ENCODE results near the gene DIAPH2. TPM values are rescaled to one million over a fixed set of nuclear protein-coding genes. Genes with fewer than 3 reads are reported as not detected.
"Not testable (repeated sequence)": the region's sequence is repeated elsewhere in the genome, so short reads cannot be mapped to it uniquely, and the experiment has no call there.

DIAPH2 gene
- total RNA-seq, 2 donors from 2014 or later, result 29.7 to 31.7 TPM

DNA sequence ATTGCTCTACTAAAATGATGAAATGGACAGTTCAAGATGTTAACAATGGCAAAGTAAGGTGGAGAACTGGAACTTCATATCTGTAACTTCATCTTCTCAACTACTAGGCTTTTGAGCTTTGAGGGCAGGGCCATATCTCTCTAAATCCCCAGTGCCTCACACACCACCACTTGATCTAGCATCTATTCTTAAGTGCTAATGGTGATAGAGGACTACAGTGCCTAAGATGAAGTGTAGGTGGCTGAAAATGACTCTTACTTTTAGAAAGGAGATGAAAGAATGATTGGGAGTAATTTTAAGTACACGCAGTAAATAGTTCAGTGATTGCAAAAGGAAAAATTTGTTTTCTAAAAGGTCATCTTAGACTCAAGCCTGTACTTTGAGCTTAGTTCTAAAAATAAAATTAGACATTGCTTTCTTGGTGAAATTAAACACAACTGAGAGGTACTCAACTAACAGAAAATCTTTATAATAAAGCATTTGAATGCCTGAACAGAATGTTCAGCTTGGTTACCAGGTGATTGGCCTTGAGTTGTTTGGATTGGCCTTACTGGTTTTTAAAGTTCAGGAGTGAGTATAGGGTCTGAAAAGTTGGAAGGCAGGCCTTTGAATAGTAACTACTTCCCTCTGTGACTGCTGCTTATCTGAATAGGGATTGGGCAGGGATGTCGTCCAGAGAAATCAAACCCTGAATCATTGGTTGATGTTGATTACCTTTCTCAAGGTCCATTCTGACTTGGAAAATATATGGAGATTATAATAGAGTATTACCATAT, 45.4 kb downstream of the DIAPH2 start:
- H3K4me3 Mint-ChIP-seq, result no peak overlapping the region
- H3K4me1 Mint-ChIP-seq (ENCODE audit: low read depth in 2 of 2), result peaks cover 6 to 15% of the 10 kb centered on the region in 2 donors
- no peaks in the 10 kb centered on the region for H3K27me3 Mint-ChIP-seq
- H3K36me3 Mint-ChIP-seq, result no peaks in the 10 kb centered on the region
- H3K27ac Mint-ChIP-seq, result no peak overlapping the region
- no peak for ATAC-seq
- peaks cover 3% of the 10 kb centered on the region for H3K9me3 Mint-ChIP-seq
- no peak for DNase-seq (ENCODE audit: low spot score)

DNA sequence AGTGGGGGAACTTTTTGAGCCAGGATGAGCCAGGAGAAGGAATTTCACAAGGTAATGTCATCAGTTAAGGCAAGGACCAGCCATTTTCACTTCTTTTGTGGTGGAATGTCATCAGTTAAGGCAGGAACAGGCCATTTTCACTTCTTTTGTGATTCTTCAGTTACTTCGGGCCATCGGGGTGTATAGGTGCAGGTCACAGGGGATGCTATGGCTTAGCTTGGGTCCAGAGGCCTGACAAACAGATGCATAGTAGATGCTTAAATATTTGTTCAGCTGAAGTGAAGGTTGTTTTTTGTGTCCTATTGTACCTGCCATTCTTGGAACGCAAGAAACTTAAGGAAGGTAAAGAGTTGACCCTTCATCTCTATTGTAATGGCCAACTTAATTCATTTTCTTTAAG, 46.4 kb downstream of the DIAPH2 start:
- not testable (repeated sequence) for ATAC-seq

DNA sequence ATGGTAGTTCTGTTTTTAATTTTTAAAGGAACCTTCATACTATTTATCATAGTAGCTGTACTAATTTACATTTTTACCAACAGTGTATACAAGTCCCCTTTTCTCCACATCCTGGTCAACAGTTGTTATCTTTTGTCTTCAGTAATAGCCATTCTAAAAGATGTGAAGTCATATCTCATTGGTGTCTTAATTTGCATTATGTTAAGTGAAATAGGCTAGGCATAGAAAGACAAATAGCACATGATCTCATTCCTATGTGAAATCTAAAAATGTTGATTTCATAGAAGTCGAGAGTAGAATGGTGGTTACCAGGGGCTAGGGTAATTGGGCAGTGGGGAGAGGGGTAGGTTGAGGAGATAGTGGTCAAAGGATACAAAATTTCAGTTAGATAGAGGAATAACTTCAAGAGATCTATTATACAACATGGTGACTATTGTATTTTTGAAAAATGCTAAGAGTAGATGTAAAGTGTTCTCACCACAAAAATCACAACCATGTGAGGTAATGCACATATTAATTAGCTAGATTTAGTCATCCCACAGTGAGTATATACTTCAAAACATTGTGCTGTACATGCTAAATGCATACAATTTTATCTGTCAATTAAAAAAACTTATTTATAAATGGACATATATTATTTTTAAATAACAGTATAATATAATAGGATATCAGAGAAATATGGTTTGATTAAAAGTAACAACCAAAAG, 58.9 kb downstream of the DIAPH2 start:
- DNase-seq (ENCODE audit: low spot score) (no peak), ATAC-seq (no peak)
- Mint-ChIP-seq H3K27me3 (no peaks in the 10 kb centered on the region), H3K4me1 (ENCODE audit: low read depth in 2 of 2) (no peaks in the 10 kb centered on the region), H3K9me3 (no peaks in the 10 kb centered on the region), H3K4me3 (no peak overlapping the region), H3K27ac (no peak overlapping the region), H3K36me3 (no peaks in the 10 kb centered on the region)

More for the DNA sequence above, 46.4 kb downstream of the DIAPH2 start:
- not testable (repeated sequence) for H3K27ac Mint-ChIP-seq; H3K9me3 Mint-ChIP-seq; DNase-seq (ENCODE audit: low spot score); H3K36me3 Mint-ChIP-seq; H3K4me3 Mint-ChIP-seq; H3K27me3 Mint-ChIP-seq
- peaks cover 6 to 15% of the 10 kb centered on the region in 2 donors for H3K4me1 Mint-ChIP-seq (ENCODE audit: low read depth in 2 of 2)

DNA sequence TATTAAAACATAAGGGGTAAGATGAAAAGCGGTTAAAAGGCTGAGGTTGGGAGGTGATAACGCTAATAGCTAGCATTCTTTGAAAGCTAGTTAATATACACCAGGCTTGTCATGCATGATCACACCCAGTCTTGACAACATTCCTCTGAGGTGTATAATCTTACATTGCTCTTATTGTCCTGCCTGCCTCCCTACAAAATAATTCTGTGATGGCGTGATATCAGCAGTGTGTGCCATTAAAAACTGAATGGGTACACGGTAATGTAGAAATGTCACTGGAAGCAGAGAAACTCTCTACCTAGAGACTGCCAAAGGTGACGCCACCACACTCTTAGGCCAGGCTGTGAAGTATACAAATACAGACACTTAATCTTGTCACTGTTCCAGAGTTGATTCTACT, 68.1 kb downstream of the DIAPH2 start:
- H3K27ac Mint-ChIP-seq, result no peak overlapping the region
- no peaks in the 10 kb centered on the region for H3K9me3 Mint-ChIP-seq
- H3K4me3 Mint-ChIP-seq, result no peak overlapping the region
- H3K27me3 Mint-ChIP-seq, result no peaks in the 10 kb centered on the region
- H3K36me3 Mint-ChIP-seq, result no peaks in the 10 kb centered on the region
- ATAC-seq, result no peak
- peaks cover 0 to 4% of the 10 kb centered on the region in 2 donors for H3K4me1 Mint-ChIP-seq (ENCODE audit: low read depth in 2 of 2)
- DNase-seq (ENCODE audit: low spot score), result no peak

DNA sequence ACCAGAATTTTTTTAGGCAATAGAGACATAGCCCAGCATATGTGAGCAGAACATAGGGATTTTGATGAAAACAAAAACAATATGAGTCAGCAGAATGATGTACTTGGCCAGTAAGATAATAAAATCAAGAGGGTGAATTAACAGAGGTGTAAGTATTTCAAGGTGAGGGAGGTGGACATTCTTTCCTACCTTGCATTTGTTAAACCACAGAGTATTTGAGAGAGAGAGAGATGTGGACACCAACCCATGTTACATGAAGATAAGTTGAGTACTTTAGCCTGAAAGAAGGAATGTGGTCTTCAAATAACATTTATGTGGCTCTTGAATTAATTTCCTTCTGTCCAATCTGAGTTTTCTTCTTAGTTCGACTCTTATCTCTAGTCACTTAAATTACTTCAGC, 68.6 kb downstream of the DIAPH2 start:
- Mint-ChIP-seq H3K4me1 (ENCODE audit: low read depth in 2 of 2) (peaks cover 0 to 4% of the 10 kb centered on the region in 2 donors), H3K9me3 (no peaks in the 10 kb centered on the region), H3K4me3 (no peak overlapping the region), H3K27me3 (no peaks in the 10 kb centered on the region), H3K27ac (no peak overlapping the region), H3K36me3 (no peaks in the 10 kb centered on the region)
- no peak for ATAC-seq
- DNase-seq (ENCODE audit: low spot score), result no peak

DNA sequence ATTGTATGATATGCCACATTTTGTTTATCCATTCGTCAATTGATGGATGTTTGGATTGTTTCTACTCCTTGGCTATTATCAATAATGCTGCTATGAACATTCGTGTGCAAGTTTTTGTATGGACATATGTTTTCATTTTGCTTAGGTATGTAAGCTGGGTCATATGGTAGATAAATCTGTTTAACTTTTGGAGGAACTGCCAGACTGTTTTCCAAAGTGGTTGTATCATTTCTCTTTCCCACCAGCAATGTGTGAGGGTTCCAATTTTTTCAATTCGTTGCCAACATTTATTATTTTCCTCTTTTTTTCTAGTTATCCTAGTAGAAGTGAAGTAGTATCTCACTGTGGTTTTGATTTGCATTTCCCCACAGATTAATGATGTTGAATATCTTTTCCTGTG, 71.8 kb downstream of the DIAPH2 start:
- H3K36me3 Mint-ChIP-seq, result no peaks in the 10 kb centered on the region
- ATAC-seq, result no peak
- no peak overlapping the region for H3K27ac Mint-ChIP-seq
- H3K4me3 Mint-ChIP-seq, result no peak overlapping the region
- peaks cover 0 to 4% of the 10 kb centered on the region in 2 donors for H3K4me1 Mint-ChIP-seq (ENCODE audit: low read depth in 2 of 2)
- H3K9me3 Mint-ChIP-seq, result no peaks in the 10 kb centered on the region
- peaks cover 0 to under 1% of the 10 kb centered on the region in 2 donors for H3K27me3 Mint-ChIP-seq
- no peak for DNase-seq (ENCODE audit: low spot score)

DNA sequence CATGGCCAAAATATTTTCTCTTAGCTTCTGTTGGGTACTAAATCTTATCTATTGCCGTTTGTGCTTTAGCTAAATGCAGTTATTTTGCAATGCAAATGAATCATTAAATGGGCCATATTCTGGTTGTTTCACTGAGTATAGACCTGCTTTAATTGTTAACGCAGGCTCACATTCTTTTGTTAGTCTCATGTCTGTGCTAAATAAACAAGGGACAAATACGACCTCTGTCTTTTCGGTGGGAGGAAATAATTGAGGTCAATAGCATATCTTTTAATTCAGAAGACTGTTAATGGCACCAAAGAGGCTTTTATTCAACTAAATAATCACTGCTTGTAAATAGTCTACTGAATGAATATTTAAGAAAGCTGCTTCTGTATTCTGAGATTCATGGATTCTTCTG, 76.9 kb downstream of the DIAPH2 start:
- H3K27ac Mint-ChIP-seq, result no peak overlapping the region

DNA sequence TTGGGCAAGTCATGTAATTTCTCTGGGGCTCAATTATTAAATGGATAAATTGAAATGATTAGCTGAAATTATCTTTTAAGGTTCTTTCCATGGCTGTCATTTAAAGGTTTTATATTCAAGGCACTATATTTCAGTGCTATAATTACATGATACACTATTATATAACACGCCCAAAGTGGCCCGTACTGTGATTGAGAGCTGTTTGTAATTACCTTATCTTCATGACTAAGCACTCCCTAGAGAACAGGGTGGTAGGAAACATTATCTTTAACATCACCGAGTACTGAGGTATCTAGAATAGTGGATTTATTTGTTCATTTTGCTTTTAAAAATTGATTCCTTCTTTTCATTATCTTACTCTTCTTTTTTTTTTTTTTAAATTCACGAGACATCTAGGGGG, 79.0 kb downstream of the DIAPH2 start:
- no peak overlapping the region for H3K4me3 Mint-ChIP-seq
- H3K4me1 Mint-ChIP-seq (ENCODE audit: low read depth in 2 of 2), result peaks cover 8 to 13% of the 10 kb centered on the region in 2 donors
- no peak for ATAC-seq
- no peaks in the 10 kb centered on the region for H3K9me3 Mint-ChIP-seq
- H3K27ac Mint-ChIP-seq, result no peak overlapping the region
- H3K27me3 Mint-ChIP-seq, result peaks cover 0 to 2% of the 10 kb centered on the region in 2 donors
- no peaks in the 10 kb centered on the region for H3K36me3 Mint-ChIP-seq
- DNase-seq (ENCODE audit: low spot score), result no peak

More for the DNA sequence above, 76.9 kb downstream of the DIAPH2 start:
- ATAC-seq, result no peak
- H3K36me3 Mint-ChIP-seq, result no peaks in the 10 kb centered on the region
- no peak for DNase-seq (ENCODE audit: low spot score)
- peaks cover 0 to 2% of the 10 kb centered on the region in 2 donors for H3K27me3 Mint-ChIP-seq
- peaks cover 8 to 13% of the 10 kb centered on the region in 2 donors for H3K4me1 Mint-ChIP-seq (ENCODE audit: low read depth in 2 of 2)
- H3K9me3 Mint-ChIP-seq, result no peaks in the 10 kb centered on the region
- H3K4me3 Mint-ChIP-seq, result no peak overlapping the region

DNA sequence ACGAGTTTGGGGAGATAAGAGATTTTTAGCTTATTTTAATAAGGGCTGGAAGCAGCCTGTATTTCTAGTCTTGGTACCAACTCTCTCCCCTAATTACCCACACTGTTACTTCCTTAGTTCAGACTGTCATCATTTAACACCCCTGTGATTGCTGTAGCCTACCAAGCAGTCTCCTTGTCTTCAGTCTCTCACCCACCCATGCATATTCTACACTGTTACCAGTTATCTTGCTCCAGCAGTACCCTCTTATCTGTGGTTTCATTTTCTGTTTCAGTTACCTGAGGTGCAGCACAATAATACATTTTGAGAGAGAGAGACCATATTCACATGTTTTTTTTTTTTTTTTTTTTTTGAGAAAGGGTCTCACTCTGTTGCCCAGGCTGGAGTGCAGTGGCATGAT, 80.2 kb downstream of the DIAPH2 start:
- ATAC-seq, result no peak
- H3K4me1 Mint-ChIP-seq (ENCODE audit: low read depth in 2 of 2), result peaks cover 8 to 13% of the 10 kb centered on the region in 2 donors
- H3K27ac Mint-ChIP-seq, result no peak overlapping the region
- H3K9me3 Mint-ChIP-seq, result no peaks in the 10 kb centered on the region
- no peaks in the 10 kb centered on the region for H3K36me3 Mint-ChIP-seq
- DNase-seq (ENCODE audit: low spot score), result no peak
- peaks cover 0 to 2% of the 10 kb centered on the region in 2 donors for H3K27me3 Mint-ChIP-seq
- no peak overlapping the region for H3K4me3 Mint-ChIP-seq

DNA sequence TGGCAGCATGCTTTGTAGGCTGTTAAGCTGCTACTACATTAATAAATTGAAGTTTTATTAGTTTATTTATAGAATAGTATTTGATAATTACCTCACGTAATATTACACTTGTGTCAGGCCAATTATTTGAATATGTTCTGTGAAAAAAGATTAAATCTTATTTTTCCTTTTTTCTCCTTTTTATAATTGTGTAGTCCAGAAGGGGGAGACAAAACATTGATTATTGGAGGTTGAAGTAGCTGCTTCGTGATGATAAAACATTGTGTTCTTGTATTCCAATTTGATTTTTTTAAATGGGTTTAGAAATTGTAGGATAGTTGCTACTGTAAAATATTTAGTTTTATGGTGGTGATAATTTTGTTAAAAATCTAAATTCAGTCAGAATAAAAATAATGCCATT, 85.7 kb downstream of the DIAPH2 start:
- H3K9me3 Mint-ChIP-seq, result no peaks in the 10 kb centered on the region
- H3K4me3 Mint-ChIP-seq, result no peak overlapping the region
- H3K36me3 Mint-ChIP-seq, result no peaks in the 10 kb centered on the region
- DNase-seq (ENCODE audit: low spot score), result no peak
- no peak overlapping the region for H3K27ac Mint-ChIP-seq
- ATAC-seq, result no peak
- H3K4me1 Mint-ChIP-seq (ENCODE audit: low read depth in 2 of 2), result no peaks in the 10 kb centered on the region
- H3K27me3 Mint-ChIP-seq, result no peaks in the 10 kb centered on the region

DNA sequence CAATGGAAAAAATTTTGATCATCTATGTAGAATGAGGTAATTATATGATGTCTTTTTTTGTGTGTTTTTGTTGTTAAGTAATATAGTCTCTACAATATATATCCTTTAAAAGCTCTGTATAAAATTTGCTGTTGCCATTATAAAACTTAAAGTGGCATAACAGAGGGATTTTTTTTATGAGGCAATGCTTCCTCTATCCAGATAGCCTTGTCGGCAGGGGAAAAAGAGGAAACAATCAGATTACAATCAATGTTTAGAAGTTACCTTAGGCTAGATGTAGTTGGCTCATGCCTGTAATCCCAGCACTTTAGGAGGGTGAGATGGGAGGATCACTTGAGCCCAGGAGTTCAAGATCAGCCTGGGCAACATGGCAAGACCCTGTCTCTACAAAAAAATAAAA, 86.8 kb downstream of the DIAPH2 start:
- H3K27ac Mint-ChIP-seq, result no peak overlapping the region

DNA sequence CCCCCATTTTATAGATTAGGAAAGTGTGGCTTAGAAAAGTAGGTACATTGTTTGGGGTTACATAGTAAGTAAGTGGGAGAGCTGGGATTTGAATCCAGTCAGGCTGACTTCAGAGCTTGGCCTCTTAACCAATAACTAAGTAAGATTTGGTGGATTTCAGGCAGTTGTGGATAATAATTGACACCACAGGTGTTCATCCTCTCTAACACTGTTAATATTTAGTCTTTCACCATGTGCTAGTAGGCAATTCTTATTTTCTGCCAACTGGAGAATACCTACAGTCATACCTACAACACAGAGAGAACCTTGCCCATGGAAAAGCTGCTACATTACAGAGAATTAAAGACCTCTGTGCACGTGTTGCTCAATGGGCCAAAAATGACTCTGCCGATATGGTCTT, 89.5 kb downstream of the DIAPH2 start:
- no peaks in the 10 kb centered on the region for H3K4me1 Mint-ChIP-seq (ENCODE audit: low read depth in 2 of 2)
- H3K27ac Mint-ChIP-seq, result no peak overlapping the region
- H3K27me3 Mint-ChIP-seq, result no peaks in the 10 kb centered on the region
- no peak for ATAC-seq
- no peak for DNase-seq (ENCODE audit: low spot score)
- no peak overlapping the region for H3K4me3 Mint-ChIP-seq
- H3K36me3 Mint-ChIP-seq, result no peaks in the 10 kb centered on the region
- H3K9me3 Mint-ChIP-seq, result no peaks in the 10 kb centered on the region

More for the DNA sequence above, 86.8 kb downstream of the DIAPH2 start:
- DNase-seq (ENCODE audit: low spot score) (no peak), ATAC-seq (no peak)
- H3K4me1 Mint-ChIP-seq (ENCODE audit: low read depth in 2 of 2), result no peaks in the 10 kb centered on the region
- no peaks in the 10 kb centered on the region for H3K36me3 Mint-ChIP-seq
- H3K4me3 Mint-ChIP-seq, result no peak overlapping the region
- no peaks in the 10 kb centered on the region for H3K27me3 Mint-ChIP-seq
- no peaks in the 10 kb centered on the region for H3K9me3 Mint-ChIP-seq

DNA sequence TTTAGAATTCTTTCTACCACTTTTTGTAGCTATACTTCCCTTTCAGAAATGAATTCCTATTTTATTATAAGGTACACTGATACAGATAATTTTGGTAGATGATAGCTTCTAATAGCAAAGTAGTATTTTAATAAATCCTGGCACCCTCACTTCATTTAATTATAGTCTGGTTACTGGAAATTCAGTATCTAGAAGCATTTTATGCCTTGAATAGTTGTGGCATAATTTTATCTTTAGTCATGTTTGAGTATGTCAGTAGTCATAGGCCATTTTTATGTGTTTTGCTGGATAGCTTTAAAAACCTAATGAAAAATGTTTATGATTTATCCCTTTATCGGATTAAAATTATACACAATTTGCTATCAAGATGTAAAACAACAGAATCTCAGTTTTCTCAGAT, 92.3 kb downstream of the DIAPH2 start:
- H3K9me3 Mint-ChIP-seq, result no peaks in the 10 kb centered on the region
- ATAC-seq (no peak), DNase-seq (ENCODE audit: low spot score) (no peak)
- H3K27me3 Mint-ChIP-seq, result no peaks in the 10 kb centered on the region
- H3K36me3 Mint-ChIP-seq, result no peaks in the 10 kb centered on the region
- no peak overlapping the region for H3K27ac Mint-ChIP-seq
- no peak overlapping the region for H3K4me3 Mint-ChIP-seq
- no peaks in the 10 kb centered on the region for H3K4me1 Mint-ChIP-seq (ENCODE audit: low read depth in 2 of 2)

DNA sequence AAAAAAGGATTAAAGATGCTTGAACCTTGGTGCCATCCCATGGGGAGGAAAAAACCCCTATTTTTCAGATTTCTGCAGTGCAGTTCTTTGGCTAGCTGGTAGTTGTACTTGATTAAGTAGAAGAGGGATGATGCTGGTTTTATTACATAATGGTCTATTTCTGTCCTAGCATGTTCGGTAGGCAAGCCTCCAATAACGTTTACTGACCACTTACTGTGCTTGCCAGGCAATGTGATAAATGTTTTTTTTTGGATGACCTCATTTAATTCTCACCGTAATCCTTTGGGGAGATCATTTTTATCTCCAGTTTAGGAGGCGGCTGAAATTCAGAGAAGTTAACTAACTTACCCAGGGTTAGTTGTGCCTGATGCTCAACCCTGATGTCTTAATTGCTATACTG, 106.9 kb downstream of the DIAPH2 start:
- no peaks in the 10 kb centered on the region for H3K9me3 Mint-ChIP-seq
- no peaks in the 10 kb centered on the region for H3K4me1 Mint-ChIP-seq (ENCODE audit: low read depth in 2 of 2)
- no peak overlapping the region for H3K4me3 Mint-ChIP-seq
- no peak overlapping the region for H3K27ac Mint-ChIP-seq
- no peaks in the 10 kb centered on the region for H3K27me3 Mint-ChIP-seq
- ATAC-seq (no peak), DNase-seq (ENCODE audit: low spot score) (no peak)
- no peaks in the 10 kb centered on the region for H3K36me3 Mint-ChIP-seq

Data from natural killer cell treated with Interleukin-12 subunit alpha and Interleukin-12 subunit beta and Interleukin-15 and Interleukin-18, amount 100 ng/mL, for 72 hours (primary cell).